ENCODE data around the gene L3MBTL2.
"Not testable (repeated sequence)": the region's sequence is repeated elsewhere in the genome, so short reads cannot be mapped to it uniquely, and the experiment has no call there.

L3MBTL2 gene

GRCh38 chr22:41204992-41205900 lies at the start of gene L3MBTL2:
Gene L3MBTL2, plus strand, starts transcription at chr22:41205312. Its CDS starts 51 bp downstream, at chr22:41205363.
- DNase-seq (ENCODE audit: low spot score) = peak; percentile 98

- no peak for DNase-seq (ENCODE audit: low spot score)
Measured at GRCh38 chr22:41157083-41157482, 48.0 kb upstream of the L3MBTL2 start.

- DNase-seq (ENCODE audit: low spot score) = no peak
Measured at GRCh38 chr22:41169157-41169556, 36.0 kb upstream of the L3MBTL2 start.

- no peak for DNase-seq (ENCODE audit: low spot score)
Measured at GRCh38 chr22:41171996-41172395, 33.1 kb upstream of the L3MBTL2 start.

GRCh38 chr22:41175546-41175945 lies 29.6 kb upstream of the L3MBTL2 start:
- no peak for DNase-seq (ENCODE audit: low spot score)

GRCh38 chr22:41177040-41177621 lies 28.0 kb upstream of the L3MBTL2 start:
- DNase-seq (ENCODE audit: low spot score) = no peak

GRCh38 chr22:41177622-41178424 lies 27.3 kb upstream of the L3MBTL2 start:
- DNase-seq (ENCODE audit: low spot score) = no peak

GRCh38 chr22:41178425-41178975 lies 26.6 kb upstream of the L3MBTL2 start:
- DNase-seq (ENCODE audit: low spot score) = peak; percentile 49

GRCh38 chr22:41180362-41180761 lies 24.8 kb upstream of the L3MBTL2 start:
- not testable (repeated sequence) for DNase-seq (ENCODE audit: low spot score)

- DNase-seq (ENCODE audit: low spot score) = no peak
Measured at GRCh38 chr22:41180926-41181325, 24.2 kb upstream of the L3MBTL2 start.

- no peak for DNase-seq (ENCODE audit: low spot score)
Measured at GRCh38 chr22:41181349-41182241, 23.5 kb upstream of the L3MBTL2 start.

- no peak for DNase-seq (ENCODE audit: low spot score)
Measured at GRCh38 chr22:41184679-41185078, 20.4 kb upstream of the L3MBTL2 start.

- DNase-seq (ENCODE audit: low spot score) = no peak
Measured at GRCh38 chr22:41191467-41191866, 13.6 kb upstream of the L3MBTL2 start.

- no peak for DNase-seq (ENCODE audit: low spot score)
Measured at GRCh38 chr22:41193829-41194228, 11.3 kb upstream of the L3MBTL2 start.

- peak; percentile 68 for DNase-seq (ENCODE audit: low spot score)
Measured at GRCh38 chr22:41197038-41197972, 7.8 kb upstream of the L3MBTL2 start.

- no peak for DNase-seq (ENCODE audit: low spot score)
Measured at GRCh38 chr22:41198027-41198580, 7.0 kb upstream of the L3MBTL2 start.

GRCh38 chr22:41201141-41201540 lies 4.0 kb upstream of the L3MBTL2 start:
- DNase-seq (ENCODE audit: low spot score) = no peak

- no peak for DNase-seq (ENCODE audit: low spot score)
Measured at GRCh38 chr22:41203118-41203517, 2.0 kb upstream of the L3MBTL2 start.

- no peak for DNase-seq (ENCODE audit: low spot score)
Measured at GRCh38 chr22:41204066-41204465, 1.0 kb upstream of the L3MBTL2 start.

GRCh38 chr22:41206719-41207118 lies 1.6 kb downstream of the L3MBTL2 start:
- DNase-seq (ENCODE audit: low spot score) = no peak

Data from pons (tissue), 1 donor.